ENCODE results near the gene UBASH3A. TPM values are rescaled to one million over a fixed set of nuclear protein-coding genes. Genes with fewer than 3 reads are reported as not detected.

The UBASH3A gene
- total RNA-seq, 6 experiments from 2014 or later, result 0.12 to 0.50 (median 0.15) TPM

- Histone ChIP-seq H3K4me1 (peaks cover 0 to 14% (median 2%) of the 10 kb centered on the region in 4 donors), H3K9me3 (no peaks in the 10 kb centered on the region), H3K27me3 (no peaks in the 10 kb centered on the region), H3K36me3 (no peaks in the 10 kb centered on the region), H3K27ac (no peak overlapping the region), H3K4me3 (no peak overlapping the region)
- peak in 1 of 3 donors; percentile 27 for DNase-seq
- ATAC-seq, result peak in 2 of 4 donors; percentile 21 to 28
- 35% methylated on average over 11 of the region's 20 CpGs for WGBS (ENCODE audit: insufficient coverage, low coverage, low lambda C conversion rate, missing lambda C conversion rate)
- TF ChIP-seq POLR2A (IDR thresholded peaks at IDR 0.05) (no peak), CTCF (IDR thresholded peaks at IDR 0.05) (no peak)
- intact Hi-C loops (cut with DNase I), result no loop called here
Observed at GRCh38 chr21:42388740-42389448, 14.8 kb upstream of the UBASH3A start.

- peak in 1 of 3 donors; percentile 45 for DNase-seq
- Histone ChIP-seq H3K27me3 (no peaks in the 10 kb centered on the region), H3K36me3 (no peaks in the 10 kb centered on the region), H3K4me1 (peaks cover 0 to 14% (median 2%) of the 10 kb centered on the region in 4 donors), H3K9me3 (no peaks in the 10 kb centered on the region), H3K27ac (no peak overlapping the region), H3K4me3 (no peak overlapping the region)
- TF ChIP-seq CTCF (IDR thresholded peaks at IDR 0.05) (no peak), POLR2A (IDR thresholded peaks at IDR 0.05) (no peak)
- intact Hi-C loops (cut with DNase I), result no loop called here
- no peak for ATAC-seq
- WGBS (ENCODE audit: insufficient coverage, low coverage, low lambda C conversion rate, missing lambda C conversion rate), result 56% methylated on average over 4 of the region's 6 CpGs
Observed at GRCh38 chr21:42389449-42389835, 14.3 kb upstream of the UBASH3A start.

GRCh38 chr21:42390193-42390592 lies 13.5 kb upstream of the UBASH3A start:
- Histone ChIP-seq H3K27ac (no peak overlapping the region), H3K9me3 (no peaks in the 10 kb centered on the region), H3K36me3 (no peaks in the 10 kb centered on the region), H3K4me3 (no peak overlapping the region), H3K4me1 (peaks cover 0 to 13% (median 2%) of the 10 kb centered on the region in 4 donors), H3K27me3 (no peaks in the 10 kb centered on the region)
- intact Hi-C loops (cut with DNase I), result no loop called here
- DNase-seq (no peak), ATAC-seq (no peak)
- TF ChIP-seq POLR2A (IDR thresholded peaks at IDR 0.05) (no peak), CTCF (IDR thresholded peaks at IDR 0.05) (no peak)
- WGBS (ENCODE audit: insufficient coverage, low coverage, low lambda C conversion rate, missing lambda C conversion rate), result 64% methylated on average over 5 of the region's 5 CpGs

GRCh38 chr21:42390696-42391095 lies 13.0 kb upstream of the UBASH3A start:
- no peaks in the 10 kb centered on the region for H3K9me3 ChIP-seq
- no peak overlapping the region for H3K27ac ChIP-seq
- H3K36me3 ChIP-seq, result no peaks in the 10 kb centered on the region
- no peaks in the 10 kb centered on the region for H3K27me3 ChIP-seq
- TF ChIP-seq CTCF (IDR thresholded peaks at IDR 0.05) (no peak), POLR2A (IDR thresholded peaks at IDR 0.05) (no peak)
- no peak for ATAC-seq
- H3K4me3 ChIP-seq, result no peak overlapping the region
- DNase-seq, result no peak
- 73% methylated on average over 2 of the region's 2 CpGs for WGBS (ENCODE audit: insufficient coverage, low coverage, low lambda C conversion rate, missing lambda C conversion rate)
- H3K4me1 ChIP-seq, result peaks cover 0 to 8% (median under 1%) of the 10 kb centered on the region in 4 donors
- intact Hi-C loops (cut with DNase I), result no loop called here
